GM18507 (cell line): ENCODE data around the gene KLHL24.
A peak's percentile ranks its signal among the peaks of the same experiment; 100 is the strongest.
"Not testable (repeated sequence)": the region's sequence is repeated elsewhere in the genome, so short reads cannot be mapped to it uniquely, and the experiment has no call there.

ENCODE experiments used
- DNase-seq: peaks from one replicate; pipeline ENCODE4 v3.0.0; 2011; ENCODE audit warnings: low read depth; ENCODE audit not compliant: insufficient read length; ENCODE audit errors: extremely low spot score
- FAIRE-seq: peaks from 2 replicates; lab custom pipeline; 2011; peaks lifted over from hg19 to GRCh38; lab: Jason Lieb, UNC

The KLHL24 gene, protein sequence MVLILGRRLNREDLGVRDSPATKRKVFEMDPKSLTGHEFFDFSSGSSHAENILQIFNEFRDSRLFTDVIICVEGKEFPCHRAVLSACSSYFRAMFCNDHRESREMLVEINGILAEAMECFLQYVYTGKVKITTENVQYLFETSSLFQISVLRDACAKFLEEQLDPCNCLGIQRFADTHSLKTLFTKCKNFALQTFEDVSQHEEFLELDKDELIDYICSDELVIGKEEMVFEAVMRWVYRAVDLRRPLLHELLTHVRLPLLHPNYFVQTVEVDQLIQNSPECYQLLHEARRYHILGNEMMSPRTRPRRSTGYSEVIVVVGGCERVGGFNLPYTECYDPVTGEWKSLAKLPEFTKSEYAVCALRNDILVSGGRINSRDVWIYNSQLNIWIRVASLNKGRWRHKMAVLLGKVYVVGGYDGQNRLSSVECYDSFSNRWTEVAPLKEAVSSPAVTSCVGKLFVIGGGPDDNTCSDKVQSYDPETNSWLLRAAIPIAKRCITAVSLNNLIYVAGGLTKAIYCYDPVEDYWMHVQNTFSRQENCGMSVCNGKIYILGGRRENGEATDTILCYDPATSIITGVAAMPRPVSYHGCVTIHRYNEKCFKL

DNA sequence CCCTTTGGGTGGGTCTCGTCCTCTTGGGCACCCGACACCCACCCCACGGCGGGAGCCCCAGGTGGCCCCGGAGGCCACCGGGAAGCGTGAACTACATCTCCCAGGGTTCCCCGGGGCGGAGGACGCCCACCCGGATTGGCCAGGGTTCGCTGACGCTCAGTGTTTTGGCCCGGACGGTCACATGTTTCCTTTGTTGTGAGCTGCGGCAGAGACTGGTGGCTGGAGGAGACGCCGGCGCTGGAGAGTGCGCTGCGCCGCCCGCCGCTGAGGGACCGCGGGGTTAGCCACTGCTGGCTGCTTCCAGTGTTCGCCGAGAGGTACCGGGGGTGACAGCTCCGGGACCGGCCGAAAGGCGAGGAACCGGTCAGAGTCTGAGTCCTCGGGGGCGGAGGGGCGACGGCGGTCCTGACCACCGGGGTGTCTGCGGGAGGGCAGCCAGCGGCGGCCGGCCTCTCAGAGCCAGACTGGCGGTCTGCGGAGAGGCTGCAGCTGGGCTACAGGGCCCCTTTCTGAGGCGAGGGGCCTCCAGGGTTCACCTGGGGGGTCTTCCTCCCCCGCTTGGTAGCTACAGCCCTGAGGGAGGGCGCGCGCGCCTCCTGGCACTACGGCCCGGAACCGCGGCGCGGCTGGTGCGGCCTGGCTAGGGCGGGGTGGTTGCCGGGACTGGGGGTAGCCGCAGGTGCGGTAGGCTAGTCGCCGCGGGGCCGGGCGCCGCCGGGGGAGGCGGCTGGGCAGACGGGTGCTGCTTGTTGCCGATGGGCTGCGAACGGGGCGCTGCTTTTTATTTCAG lies at the start of gene KLHL24:
KLHL24 (plus strand) TSS at position 193 of the 790 bp plus-strand sequence. CDS start 14,734 bp downstream, outside the sequence.
- peak; percentile 75 for DNase-seq
- peak; percentile 92 for FAIRE-seq

DNA sequence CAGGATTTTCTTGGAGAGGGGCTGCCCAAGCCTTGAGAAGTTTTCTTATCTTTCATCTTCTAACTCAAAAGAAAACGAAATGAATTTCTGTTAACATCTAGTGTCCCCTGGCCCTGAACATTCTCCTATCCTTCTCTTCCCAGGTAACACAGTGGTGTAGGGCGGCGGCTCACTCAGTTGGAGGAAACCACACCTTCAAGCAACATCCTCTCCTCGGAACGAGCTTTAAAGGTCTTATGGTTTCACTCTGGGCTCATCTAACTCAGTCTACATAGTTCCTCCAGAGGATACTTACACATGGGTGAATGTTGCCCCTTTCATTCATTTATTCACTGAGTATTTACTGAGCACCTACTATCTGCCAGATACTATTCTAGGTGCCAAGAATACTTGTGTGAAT lies 48.9 kb upstream of the KLHL24 start:
- DNase-seq = no peak
- FAIRE-seq = no peak

DNA sequence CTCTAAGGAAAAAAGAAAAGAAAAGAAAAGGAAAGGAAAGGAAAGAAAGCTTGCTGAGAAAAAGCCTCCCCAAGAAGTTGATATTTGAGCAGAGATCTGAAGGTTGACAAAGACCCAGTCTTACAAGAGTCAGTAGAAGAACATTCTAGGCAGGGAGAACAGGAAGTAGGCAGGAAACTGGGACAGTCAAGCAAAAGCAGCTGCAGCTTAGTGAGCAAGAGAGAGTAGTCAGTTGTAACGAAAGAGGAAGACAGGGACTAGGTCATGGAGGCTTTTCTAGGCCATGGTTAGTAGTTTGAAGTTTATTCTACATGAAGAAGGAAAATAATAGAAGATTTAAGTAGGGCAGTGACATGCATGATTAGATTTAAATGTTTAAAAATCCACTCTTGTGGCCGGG lies 48.1 kb upstream of the KLHL24 start:
- DNase-seq (no peak), FAIRE-seq (no peak)

DNA sequence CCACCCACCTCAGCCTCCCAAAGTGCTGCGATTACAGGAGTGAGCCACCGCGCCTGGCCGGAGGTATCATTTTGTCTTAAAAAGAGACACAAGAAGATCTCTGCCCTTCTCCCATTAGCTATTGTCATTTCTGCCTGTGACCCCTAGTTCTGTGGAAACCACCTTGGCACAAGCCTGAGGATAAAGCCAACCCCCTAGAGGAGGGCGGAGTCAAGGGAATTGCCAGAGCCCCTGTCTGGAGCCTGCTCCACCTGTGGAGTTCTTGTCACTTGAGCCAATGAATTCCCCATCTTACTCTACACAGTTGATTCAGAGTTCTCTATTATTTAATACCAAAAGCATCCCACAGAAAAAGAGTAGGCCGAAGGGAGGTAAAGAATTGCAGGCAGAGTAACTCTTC lies 45.0 kb upstream of the KLHL24 start:
- DNase-seq (no peak), FAIRE-seq (no peak)

DNA sequence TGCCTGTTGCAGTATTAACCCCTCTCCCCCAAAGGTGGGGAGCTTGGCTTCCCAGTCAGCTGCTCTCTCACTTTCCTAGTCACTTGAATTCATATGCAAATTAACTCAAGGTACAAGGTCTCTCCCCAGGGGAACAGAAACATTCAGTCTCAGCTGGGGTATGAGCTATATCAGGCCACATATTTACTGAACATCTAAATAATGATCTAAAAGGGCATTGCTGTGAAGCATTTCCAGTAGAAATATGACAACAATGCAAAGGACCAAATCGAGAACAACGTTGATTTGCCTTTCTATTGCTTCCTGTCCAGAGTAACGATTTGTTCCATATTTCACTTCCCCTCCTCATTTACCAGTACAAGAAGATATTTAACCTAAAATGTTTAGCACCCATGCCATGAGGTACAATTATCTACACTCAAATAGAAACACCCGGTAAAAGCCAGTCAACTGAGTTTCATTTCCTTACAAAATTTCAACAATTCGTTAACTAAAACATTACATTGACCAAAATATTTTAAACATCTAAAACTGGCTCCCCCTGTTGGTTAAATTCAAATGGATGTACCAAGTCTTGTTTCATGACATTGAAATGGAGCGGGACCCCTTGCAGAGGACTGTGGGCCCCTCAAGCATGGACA lies 43.4 kb upstream of the KLHL24 start:
- FAIRE-seq (peak; percentile 82), DNase-seq (peak; percentile 40)

DNA sequence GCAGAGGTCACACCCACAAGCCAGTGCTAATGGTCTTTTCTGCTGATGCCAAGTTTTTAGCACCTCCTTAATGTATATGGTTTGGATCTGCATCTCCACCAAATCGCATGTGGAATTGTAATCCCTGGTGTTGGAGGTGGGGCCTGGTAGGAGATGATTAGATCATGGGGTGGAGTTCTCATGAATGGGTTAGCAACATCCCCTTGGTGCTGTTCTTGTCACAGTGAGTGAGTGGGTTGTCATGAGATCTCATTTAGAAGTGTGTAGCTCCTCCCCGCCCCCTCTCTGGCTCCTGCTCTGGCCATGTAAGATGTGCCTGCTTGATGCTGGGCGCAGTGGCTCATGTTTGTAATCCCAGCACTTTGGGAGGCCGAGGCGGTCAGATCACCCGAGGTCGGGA lies 42.6 kb upstream of the KLHL24 start:
- DNase-seq (no peak), FAIRE-seq (no peak)

DNA sequence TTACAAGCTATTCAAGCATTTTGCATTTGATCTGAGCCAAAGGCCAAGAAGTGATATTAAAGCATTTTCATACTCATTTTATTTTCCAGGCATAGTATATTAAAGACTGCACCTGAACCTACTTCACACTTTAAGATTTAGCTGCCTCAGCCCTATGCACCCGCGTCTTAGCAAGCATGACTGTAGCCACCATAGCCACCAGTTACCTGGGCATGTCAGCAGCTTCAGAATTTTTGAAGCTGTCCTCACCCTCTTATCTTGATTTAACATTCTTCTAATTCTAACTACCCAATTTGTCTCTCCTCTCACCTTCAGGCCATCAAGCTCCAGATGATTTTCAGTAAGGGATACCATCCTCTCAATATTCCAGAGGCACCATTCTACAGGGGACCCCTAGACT lies 40.8 kb upstream of the KLHL24 start:
- FAIRE-seq (no peak), DNase-seq (no peak)

DNA sequence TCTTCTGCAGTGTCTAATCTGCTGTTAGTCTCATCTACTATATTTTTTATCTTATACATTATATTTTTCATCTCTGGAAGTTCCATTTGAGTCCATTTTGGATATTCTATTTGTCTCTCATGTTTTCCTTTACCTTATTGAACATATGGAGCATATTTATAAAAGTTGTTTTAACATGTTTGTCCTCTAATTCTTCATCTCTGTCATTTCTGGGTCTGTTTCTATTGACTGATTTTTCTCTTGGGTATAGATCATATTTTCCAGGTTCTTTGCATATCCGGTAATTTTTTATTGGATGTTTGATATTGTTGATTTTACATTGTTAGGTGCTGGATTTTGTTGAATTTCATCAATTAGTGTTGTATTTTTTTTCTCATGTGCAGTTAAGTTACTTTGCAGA lies 37.5 kb upstream of the KLHL24 start:
- no peak for FAIRE-seq
- DNase-seq = no peak

DNA sequence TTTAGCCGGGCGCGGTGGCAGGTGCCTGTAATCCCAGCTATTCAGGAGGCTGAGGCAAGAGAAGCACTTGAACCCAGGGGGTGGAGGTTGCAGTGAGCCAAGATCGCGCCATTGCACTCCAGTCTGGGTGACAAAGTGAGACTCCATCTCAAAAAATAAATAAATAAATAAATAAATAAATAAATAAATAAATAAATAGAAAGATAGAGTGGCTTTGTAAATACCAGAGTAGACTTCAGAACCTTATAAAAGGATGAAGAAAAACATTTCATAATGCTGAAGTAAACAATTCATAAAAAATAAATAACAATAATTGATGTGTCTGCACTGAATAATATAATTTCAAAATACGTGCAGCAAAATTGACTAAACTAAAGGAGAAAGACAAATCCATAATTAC lies 24.1 kb upstream of the KLHL24 start:
- not testable (repeated sequence) for DNase-seq, FAIRE-seq

DNA sequence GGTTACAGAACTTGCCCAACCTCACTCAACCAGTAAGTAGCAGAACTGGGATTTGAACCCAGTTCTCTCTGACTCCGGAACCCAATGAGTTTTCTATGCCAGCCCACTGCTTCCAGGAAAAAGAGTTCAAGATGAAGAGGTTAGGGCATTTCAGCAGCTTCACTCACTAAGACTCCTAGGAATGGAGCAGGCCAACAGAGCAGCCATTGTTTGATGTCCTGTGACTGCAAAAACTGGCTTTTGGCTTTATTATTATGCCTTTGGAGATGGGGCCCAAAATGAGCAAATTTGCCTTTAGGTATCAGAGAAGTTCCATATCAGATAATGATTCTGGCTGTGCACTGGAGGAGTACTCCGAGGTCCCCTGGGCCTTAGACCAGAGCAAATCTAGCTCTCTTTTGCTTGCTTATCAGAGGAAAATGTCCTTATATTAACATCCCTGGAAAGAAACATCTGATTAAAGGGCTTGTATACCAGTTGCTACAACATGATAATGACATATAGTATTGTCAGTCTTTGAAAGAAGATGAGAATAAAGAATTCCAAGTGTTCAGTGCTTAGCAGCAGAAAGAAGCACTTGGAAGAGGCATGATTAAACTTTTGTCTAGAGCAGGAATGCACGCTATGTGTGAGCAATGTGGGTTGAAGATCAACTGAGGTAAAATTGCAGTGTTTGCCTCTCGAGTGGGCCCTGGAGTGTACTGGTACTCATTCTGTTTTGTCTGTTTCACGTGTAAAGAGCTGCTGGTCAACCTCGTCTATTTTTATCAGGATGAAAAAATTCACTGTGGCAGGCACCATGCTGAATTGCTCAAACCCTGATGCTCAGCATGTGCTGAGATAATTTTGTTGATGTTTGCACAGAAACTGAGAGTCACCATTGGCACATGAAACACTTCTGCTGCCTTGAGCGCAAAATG lies 21.8 kb upstream of the KLHL24 start:
- no peak for DNase-seq
- no peak for FAIRE-seq

DNA sequence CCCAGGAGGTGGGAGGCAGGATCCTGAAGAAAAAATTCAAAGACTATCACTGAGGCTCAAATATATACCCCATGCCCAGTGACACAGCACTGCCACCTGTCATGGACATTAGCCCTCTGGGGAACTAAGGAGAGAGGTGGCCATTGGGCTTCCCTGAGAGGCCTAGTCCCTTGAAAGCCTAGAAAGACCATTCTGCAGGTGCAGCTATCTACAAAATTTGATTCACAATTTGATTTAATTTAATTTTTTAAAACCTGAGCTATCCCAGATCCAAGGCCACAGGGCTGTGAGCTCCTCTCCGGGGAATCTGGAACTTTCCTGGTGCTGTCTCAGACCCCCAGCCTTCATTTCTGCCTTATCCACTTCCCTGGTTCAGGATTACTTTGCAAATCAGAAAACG lies 16.9 kb upstream of the KLHL24 start:
- no peak for FAIRE-seq
- DNase-seq = no peak

DNA sequence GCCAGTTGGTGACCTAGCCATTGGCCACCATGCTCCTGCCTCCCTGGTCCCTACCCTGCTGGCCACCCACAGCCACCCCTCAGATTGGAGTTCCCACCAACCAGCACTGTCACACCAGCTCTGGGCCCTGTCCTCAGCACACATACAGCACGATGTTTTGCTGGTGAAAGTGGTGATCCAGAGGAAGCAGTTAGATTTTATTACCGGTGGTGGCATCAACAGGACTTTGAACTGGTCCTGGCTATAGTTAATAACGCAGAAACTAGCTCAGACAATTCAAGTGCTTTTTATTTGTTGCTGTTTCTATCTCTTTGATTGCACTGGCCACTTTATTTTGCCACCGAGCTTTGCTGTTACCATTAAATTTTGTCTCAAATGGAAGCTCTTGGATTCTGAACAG lies 16.4 kb upstream of the KLHL24 start:
- no peak for DNase-seq
- FAIRE-seq = no peak

DNA sequence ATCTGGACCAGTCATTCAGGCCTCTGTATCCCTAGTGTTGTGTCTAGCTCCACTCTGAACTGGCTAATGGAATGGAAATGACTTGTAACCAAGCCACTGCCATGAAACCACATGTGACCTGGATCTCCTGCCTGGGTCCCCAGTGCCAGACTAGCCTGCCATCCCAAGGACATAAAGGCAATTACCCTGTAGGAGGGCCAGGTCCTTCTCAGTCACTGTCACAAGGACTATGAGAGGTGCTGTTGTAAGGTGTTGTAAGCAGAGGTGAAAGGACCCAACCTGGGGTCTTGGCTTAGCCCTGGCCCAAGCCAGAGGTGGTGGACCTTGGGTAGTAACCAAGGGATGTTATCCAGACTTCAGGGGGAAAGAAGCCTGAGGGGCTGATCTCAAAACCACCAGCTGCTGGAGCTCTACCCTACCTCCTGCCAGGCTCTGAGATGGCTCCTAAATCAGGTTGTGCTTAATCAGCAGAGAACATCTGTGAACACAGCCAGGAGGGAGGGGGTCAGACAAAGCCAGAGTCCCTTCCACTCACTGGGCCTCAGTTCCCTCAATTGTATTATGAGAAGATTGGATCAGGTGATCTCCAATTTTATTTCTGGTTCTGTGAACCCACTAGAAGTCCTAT lies 15.7 kb upstream of the KLHL24 start:
- DNase-seq (no peak), FAIRE-seq (no peak)

DNA sequence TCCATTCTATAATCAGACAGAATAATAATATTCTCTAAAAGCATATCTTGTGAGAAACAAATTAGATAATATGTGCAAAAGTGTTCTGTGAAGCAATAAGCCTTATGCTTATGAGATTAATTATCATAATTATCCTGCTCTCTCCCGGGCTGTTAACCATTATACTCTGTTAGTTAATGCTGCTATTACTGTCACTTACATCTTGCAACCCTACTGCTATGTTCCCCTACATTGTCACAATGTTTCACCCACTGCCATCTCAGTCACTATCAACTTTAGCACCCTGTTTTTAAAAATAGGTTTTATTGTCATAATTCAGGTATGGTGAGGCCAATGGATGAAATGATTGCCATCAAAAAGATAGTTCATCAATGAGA lies 15.2 kb upstream of the KLHL24 start:
- FAIRE-seq = no peak
- DNase-seq = no peak

DNA sequence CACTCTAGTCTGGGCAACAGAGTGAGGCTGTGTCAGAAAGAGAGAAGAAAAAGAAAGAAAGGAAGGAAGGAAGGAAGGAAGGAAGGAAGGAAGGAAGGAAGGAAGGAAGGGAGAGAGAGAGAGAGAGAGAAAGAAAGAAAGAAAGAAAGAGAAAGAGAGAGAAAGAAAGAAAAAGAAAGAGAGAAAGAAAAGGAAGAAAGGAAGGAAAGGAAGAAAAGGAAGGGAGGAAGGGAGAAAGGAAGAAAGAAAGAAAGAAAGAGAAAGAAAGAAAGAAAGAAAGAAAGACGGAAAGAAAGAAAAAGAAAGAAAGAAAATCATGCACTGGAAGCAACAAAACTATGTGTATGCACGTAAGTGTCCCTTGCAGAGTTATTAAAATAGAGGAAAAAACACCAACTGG lies 12.9 kb upstream of the KLHL24 start:
- not testable (repeated sequence) for DNase-seq, FAIRE-seq

DNA sequence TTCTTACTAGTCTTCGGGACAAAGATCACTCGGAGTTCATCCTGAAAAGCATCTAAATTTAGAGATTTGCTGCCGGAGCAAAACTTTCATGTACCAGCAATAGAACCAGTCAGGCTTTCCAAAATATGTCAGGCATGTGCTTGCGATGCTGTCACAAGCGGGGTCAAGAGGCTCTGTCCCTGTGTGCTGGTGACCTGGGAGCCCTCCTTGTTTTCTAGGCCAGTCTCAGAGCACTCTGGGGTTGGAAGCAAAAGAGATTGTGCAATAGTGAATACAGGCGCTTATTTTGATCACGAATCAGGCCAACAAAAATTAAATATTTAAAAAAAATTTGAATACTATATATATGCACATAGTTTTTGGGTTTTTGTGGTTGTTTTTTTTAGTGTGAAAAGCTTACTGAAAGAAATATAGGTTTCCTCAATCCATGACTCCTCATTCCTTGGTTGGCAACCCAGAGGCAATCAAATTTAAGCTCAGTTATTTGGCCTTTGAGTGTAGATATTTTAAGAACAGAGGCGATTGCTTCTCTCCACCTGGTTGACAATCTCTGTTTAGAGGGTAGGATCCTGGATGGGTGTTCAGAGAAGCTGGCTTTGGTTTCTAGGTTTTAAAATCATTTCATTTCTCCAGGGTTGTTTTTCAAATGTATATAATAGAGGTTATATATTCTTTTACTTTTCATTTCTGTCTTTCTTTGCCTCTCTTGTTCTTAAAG lies 8.4 kb upstream of the KLHL24 start:
- no peak for DNase-seq
- FAIRE-seq = no peak

DNA sequence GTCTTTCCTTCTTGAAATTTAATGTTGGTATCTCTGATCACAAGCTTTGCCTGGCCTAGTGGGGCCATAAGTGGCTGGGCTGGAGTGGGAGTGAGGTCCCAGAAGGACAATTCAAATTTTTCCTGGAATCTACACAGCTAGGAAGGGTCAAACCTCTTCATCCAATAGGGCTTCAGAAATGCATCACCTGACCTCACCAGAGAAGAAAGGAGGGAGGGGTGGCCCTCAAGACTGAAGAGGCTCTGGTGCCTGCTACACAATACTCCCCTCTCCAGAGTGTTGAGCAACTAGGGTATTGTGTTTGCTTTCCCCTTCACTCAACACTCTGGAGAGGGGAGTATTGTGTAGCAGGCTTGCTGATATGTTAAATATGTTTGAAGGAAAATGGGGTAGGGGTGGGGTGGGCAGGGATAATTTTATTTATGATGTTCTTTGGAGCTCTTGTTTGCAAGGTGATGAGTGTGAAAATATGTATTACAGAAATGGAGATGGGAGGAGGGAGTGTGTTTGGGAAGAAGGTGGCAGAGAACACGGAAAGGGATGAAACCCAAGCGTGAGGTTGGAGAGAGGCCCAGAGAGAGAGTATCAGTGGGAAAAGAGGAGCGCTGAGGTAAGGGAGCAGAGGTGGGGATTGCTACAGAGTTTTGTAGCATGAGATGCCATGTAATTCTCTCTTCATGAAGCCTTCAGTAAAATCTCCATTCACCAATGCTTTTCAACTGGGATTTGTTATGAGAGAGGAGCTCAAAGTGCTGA lies 5.7 kb upstream of the KLHL24 start:
- DNase-seq (no peak), FAIRE-seq (no peak)
